Measurements from ENCODE around the gene RB1.

Gene RB1

GRCh38 chr13:48515732-48516131, 212.2 kb downstream of the RB1 start:
- no peak for TF ChIP-seq FOXP2 (optimal IDR thresholded peaks at IDR 0.05; ENCODE audit: borderline replicate concordance, extremely low read depth, extremely low read length, insufficient read depth)
- TF ChIP-seq TAF1 (IDR thresholded peaks at IDR 0.05; ENCODE audit: borderline replicate concordance, insufficient read depth, low read length), result no peak
- TF ChIP-seq SIN3A (IDR thresholded peaks at IDR 0.05; ENCODE audit: borderline replicate concordance, insufficient read depth, low read length), result no peak
- no peak for TF ChIP-seq REST (IDR thresholded peaks at IDR 0.05; ENCODE audit: insufficient read depth in 1 of 2, low read depth in 2 of 2, low read length in 2 of 2)
- TF ChIP-seq POLR2AphosphoS5 (IDR thresholded peaks at IDR 0.05; ENCODE audit: low read depth, low read length), result no peak

- no peak for TF ChIP-seq SIN3A (IDR thresholded peaks at IDR 0.05; ENCODE audit: borderline replicate concordance, insufficient read depth, low read length)
These were observed 214.5 kb downstream of the RB1 start for GRCh38 chr13:48518083-48518482.

GRCh38 chr13:48526286-48526685, 222.7 kb downstream of the RB1 start:
- TF ChIP-seq SIN3A (IDR thresholded peaks at IDR 0.05; ENCODE audit: borderline replicate concordance, insufficient read depth, low read length), result no peak
- no peak for TF ChIP-seq REST (IDR thresholded peaks at IDR 0.05; ENCODE audit: insufficient read depth in 1 of 2, low read depth in 2 of 2, low read length in 2 of 2)
- no peak for TF ChIP-seq POLR2AphosphoS5 (IDR thresholded peaks at IDR 0.05; ENCODE audit: low read depth, low read length)
- no peak for TF ChIP-seq FOXP2 (optimal IDR thresholded peaks at IDR 0.05; ENCODE audit: borderline replicate concordance, extremely low read depth, extremely low read length, insufficient read depth)
- no peak for TF ChIP-seq TAF1 (IDR thresholded peaks at IDR 0.05; ENCODE audit: borderline replicate concordance, insufficient read depth, low read length)

GRCh38 chr13:48527955-48528354, 224.4 kb downstream of the RB1 start:
- TF ChIP-seq SIN3A (IDR thresholded peaks at IDR 0.05; ENCODE audit: borderline replicate concordance, insufficient read depth, low read length), result no peak
- TF ChIP-seq FOXP2 (optimal IDR thresholded peaks at IDR 0.05; ENCODE audit: borderline replicate concordance, extremely low read depth, extremely low read length, insufficient read depth), result no peak
- no peak for TF ChIP-seq REST (IDR thresholded peaks at IDR 0.05; ENCODE audit: insufficient read depth in 1 of 2, low read depth in 2 of 2, low read length in 2 of 2)
- no peak for TF ChIP-seq TAF1 (IDR thresholded peaks at IDR 0.05; ENCODE audit: borderline replicate concordance, insufficient read depth, low read length)
- no peak for TF ChIP-seq POLR2AphosphoS5 (IDR thresholded peaks at IDR 0.05; ENCODE audit: low read depth, low read length)

GRCh38 chr13:48528720-48529119, 225.2 kb downstream of the RB1 start:
- TF ChIP-seq FOXP2 (optimal IDR thresholded peaks at IDR 0.05; ENCODE audit: borderline replicate concordance, extremely low read depth, extremely low read length, insufficient read depth) (no peak), TAF1 (IDR thresholded peaks at IDR 0.05; ENCODE audit: borderline replicate concordance, insufficient read depth, low read length) (no peak), REST (IDR thresholded peaks at IDR 0.05; ENCODE audit: insufficient read depth in 1 of 2, low read depth in 2 of 2, low read length in 2 of 2) (no peak), POLR2AphosphoS5 (IDR thresholded peaks at IDR 0.05; ENCODE audit: low read depth, low read length) (no peak), SIN3A (IDR thresholded peaks at IDR 0.05; ENCODE audit: borderline replicate concordance, insufficient read depth, low read length) (no peak)

Measured in PFSK-1 (cell line).